ENCODE data around the gene FITM2. TPM values are rescaled to one million over a fixed set of nuclear protein-coding genes. Genes with fewer than 3 reads are reported as not detected.

Gene FITM2, protein sequence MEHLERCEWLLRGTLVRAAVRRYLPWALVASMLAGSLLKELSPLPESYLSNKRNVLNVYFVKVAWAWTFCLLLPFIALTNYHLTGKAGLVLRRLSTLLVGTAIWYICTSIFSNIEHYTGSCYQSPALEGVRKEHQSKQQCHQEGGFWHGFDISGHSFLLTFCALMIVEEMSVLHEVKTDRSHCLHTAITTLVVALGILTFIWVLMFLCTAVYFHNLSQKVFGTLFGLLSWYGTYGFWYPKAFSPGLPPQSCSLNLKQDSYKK
- 10 to 100 TPM in 3 of 4 donors, 1 to 10 TPM in 1; 6.0 to 12.2 (median 11.7) TPM for total RNA-seq
- 10 to 100 TPM in 2 of 3 donors, 1 to 10 TPM in 1; 4.5 to 15.7 (median 12.6) TPM for polyA plus RNA-seq
- long read RNA-seq, donor 1, full-length matches to known transcripts, result 4 of 5 reads
- long read RNA-seq, donor 1, partial matches to known transcripts, result 0 of 5 reads
- long read RNA-seq, donor 1, other reads (novel, unspliced or antisense), result 1 of 5 reads
- long read RNA-seq, donor 2, full-length matches to known transcripts, result 4 of 8 reads
- long read RNA-seq, donor 2, partial matches to known transcripts, result 0 of 8 reads
- long read RNA-seq, donor 2, other reads (novel, unspliced or antisense), result 4 of 8 reads

DNA sequence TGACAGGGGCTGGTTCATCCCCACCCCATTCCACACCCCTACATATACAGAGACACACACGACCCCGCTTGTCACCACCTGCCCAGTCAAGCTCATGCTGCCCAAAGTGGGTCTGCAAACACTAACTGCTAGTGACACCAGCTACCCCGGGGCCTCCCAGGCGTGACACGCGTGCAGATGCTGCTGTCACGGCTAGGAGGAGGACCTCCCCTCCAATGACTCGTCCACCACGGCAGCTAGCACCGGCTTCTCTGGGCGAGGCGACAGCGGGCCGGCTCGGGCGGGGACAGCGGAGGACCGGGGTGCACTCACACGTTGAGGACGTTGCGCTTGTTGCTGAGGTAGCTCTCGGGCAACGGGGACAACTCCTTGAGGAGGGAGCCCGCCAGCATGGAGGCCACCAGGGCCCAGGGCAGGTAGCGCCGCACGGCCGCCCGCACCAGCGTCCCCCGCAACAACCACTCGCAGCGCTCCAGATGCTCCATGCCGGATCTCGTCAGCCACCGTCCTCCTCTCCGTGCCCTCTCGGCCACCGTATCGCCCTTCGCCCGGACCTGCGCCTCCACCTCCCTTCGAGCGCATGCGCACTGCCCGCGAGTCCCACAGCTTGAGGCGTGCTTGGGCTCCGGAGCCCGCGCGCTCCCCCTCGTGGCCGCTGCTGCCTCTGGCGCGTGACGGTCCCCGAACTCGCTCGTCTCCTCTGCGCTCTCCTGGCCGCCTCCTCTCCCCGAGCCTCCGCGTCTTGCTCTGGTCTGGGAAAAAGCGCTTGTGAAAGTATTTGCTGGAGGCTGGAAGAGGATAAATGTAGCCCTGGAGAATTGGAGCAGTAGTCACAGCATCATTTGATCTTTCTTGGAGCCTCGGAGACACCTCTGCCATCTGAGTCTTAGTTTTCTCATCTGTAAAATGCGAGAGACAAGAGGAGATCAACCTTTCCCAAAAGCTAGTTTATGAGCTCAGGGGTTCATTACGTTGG is at the start of gene FITM2:
Gene FITM2, minus strand, starts transcription at position 539 of the 976 bp plus-strand sequence. Its CDS starts 54 bp downstream, at position 485.
- TF ChIP-seq, protein P1, sequence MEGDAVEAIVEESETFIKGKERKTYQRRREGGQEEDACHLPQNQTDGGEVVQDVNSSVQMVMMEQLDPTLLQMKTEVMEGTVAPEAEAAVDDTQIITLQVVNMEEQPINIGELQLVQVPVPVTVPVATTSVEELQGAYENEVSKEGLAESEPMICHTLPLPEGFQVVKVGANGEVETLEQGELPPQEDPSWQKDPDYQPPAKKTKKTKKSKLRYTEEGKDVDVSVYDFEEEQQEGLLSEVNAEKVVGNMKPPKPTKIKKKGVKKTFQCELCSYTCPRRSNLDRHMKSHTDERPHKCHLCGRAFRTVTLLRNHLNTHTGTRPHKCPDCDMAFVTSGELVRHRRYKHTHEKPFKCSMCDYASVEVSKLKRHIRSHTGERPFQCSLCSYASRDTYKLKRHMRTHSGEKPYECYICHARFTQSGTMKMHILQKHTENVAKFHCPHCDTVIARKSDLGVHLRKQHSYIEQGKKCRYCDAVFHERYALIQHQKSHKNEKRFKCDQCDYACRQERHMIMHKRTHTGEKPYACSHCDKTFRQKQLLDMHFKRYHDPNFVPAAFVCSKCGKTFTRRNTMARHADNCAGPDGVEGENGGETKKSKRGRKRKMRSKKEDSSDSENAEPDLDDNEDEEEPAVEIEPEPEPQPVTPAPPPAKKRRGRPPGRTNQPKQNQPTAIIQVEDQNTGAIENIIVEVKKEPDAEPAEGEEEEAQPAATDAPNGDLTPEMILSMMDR (IDR thresholded peaks at IDR 0.05), result peak; percentile 96
- Histone ChIP-seq H3K4me1 (peaks cover 15% of the 10 kb centered on the region), H3K4me3 (peak within 1 kb of the TSS; percentile 93), H3K36me3 (ENCODE audit: insufficient read depth in 1 of 2, low read depth in 1 of 2) (peaks cover 0 to 13% of the 10 kb centered on the region in 2 donors), H3K9me3 (no peaks in the 10 kb centered on the region), H3K27ac (peak within 1 kb of the TSS; percentile 83), H3K27me3 (ENCODE audit: insufficient read depth in 3 of 3, low read length in 2 of 3) (no peaks in the 10 kb centered on the region)
- peak; percentile 97 to 99 (median 98) for ATAC-seq
- peak; percentile 100 for DNase-seq
- 1 to 2% (median 1%) methylated on average over 67 to 70 of the region's 70 CpGs for WGBS, 3 donors
- intact Hi-C loops (cut with DNase I), result loop anchor here (1.0 to 5.0 kb wide), 3 partner anchors 94 to 194 kb away; no protein-coding TSS in a partner anchor

DNA sequence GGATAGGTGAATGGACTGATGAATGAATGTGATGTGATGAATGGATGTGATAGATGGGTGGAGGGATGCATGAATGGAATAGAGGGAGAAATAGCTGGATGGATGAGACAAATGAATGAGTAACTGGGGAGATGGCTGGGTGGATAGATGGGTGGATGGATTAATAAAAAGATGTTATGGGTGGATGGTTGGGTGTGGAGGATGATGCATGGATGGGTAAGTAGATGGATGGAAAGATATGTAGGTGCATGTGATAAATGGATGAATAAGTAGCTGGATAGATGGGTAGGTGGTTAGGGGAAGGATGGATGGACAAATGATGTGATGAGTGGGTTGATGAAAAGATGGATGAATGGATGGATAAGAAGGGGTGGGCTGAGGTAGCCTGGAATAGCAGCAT is 49.2 kb upstream of the FITM2 start:
- TF ChIP-seq, protein P1 (IDR thresholded peaks at IDR 0.05), result no peak
- intact Hi-C loops (cut with DNase I), result no loop called here
- Histone ChIP-seq H3K36me3 (ENCODE audit: insufficient read depth in 1 of 2, low read depth in 1 of 2) (no peaks in the 10 kb centered on the region), H3K4me1 (no peaks in the 10 kb centered on the region), H3K27me3 (ENCODE audit: insufficient read depth in 3 of 3, low read length in 2 of 3) (peaks cover 0 to 9% (median 0%) of the 10 kb centered on the region in 3 donors), H3K4me3 (no peak overlapping the region), H3K27ac (no peak overlapping the region), H3K9me3 (no peaks in the 10 kb centered on the region)
- no peak for DNase-seq
- no peak for ATAC-seq

DNA sequence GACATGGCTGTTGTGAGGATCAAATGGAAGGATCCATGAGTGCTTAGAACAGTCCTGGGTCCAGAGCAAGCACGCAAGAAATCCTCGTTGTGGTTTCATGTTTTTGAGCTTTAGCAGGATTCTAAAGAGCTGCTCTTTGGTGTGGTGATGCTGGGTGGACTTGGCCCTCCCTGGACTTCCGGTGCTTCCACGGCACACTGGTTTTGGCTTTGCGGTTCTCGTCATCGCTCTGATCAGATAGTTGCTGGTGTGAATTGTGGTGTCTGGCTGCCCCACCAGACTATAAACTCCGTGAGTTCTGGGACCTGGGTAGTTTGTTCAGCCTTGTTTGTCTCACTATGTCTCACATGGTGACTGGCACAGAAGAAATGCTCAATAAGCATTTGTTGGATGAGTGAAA is 47.8 kb upstream of the FITM2 start:
- 82 to 89% (median 83%) methylated on average over 8 of the region's 8 CpGs for WGBS, 3 donors
- no peak for ATAC-seq

DNA sequence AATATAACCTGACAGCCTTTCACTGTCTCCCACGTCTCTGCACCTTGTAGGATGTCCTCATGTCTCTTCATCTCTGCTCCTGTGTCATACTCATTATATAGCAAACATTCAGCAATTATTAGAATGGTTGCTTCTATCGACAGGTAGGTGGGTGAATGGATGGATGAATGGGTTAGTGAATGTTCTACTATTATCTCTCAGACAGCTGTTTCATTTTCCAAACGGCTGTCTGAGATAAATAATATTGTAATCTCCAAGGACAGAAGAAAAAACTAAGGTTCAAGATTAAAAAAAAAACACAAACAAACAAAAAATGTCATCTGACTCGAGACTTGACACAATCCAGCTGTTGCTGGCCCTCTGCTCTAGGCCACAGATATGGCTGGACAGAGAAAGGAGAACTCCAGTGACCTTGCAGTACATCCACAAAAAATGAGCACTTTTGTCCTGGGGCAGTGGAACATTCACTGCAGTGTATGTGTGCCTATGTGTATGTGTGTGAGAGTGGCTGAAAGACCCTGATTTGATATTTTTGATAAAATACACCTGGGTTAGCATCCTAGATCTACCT is 46.6 kb upstream of the FITM2 start:
- H3K27me3 ChIP-seq (ENCODE audit: insufficient read depth in 3 of 3, low read length in 2 of 3), result peaks cover 0 to 15% (median 0%) of the 10 kb centered on the region in 3 donors
- no peaks in the 10 kb centered on the region for H3K36me3 ChIP-seq (ENCODE audit: insufficient read depth in 1 of 2, low read depth in 1 of 2)
- 39 to 51% (median 48%) methylated on average over 4 of the region's 4 CpGs for WGBS, 3 donors
- H3K4me1 ChIP-seq, result no peaks in the 10 kb centered on the region
- ATAC-seq (no peak), DNase-seq (no peak)
- H3K4me3 ChIP-seq, result no peak overlapping the region
- TF ChIP-seq, protein P1 (IDR thresholded peaks at IDR 0.05), result no peak
- no peaks in the 10 kb centered on the region for H3K9me3 ChIP-seq
- intact Hi-C loops (cut with DNase I), result no loop called here
- H3K27ac ChIP-seq, result no peak overlapping the region

More for the DNA sequence above, 47.8 kb upstream of the FITM2 start:
- Histone ChIP-seq H3K9me3 (no peaks in the 10 kb centered on the region), H3K4me3 (no peak overlapping the region), H3K36me3 (ENCODE audit: insufficient read depth in 1 of 2, low read depth in 1 of 2) (no peaks in the 10 kb centered on the region), H3K27me3 (ENCODE audit: insufficient read depth in 3 of 3, low read length in 2 of 3) (peaks cover 0 to 9% (median 0%) of the 10 kb centered on the region in 3 donors), H3K27ac (no peak overlapping the region), H3K4me1 (no peaks in the 10 kb centered on the region)
- intact Hi-C loops (cut with DNase I), result no loop called here
- TF ChIP-seq, protein P1 (IDR thresholded peaks at IDR 0.05), result no peak
- no peak for DNase-seq
